WTC11 (cell line): Measurements from ENCODE around the gene CLCA1. TPM values are rescaled to one million over a fixed set of nuclear protein-coding genes. Genes with fewer than 3 reads are reported as not detected.

ENCODE experiments used
- total RNA-seq: library from RNA; stranded (reverse); gene quantifications from 3 replicates; pipeline ENCODE4 v1.2.3, GENCODE V29; 2021

The CLCA1 gene
- total RNA-seq, 1 experiment from 2014 or later: 0.11 TPM

Other genes with a start within 250 kb of the CLCA1 start
- gene ODF2L, start 72.6 kb upstream of the CLCA1 start, total RNA-seq: 24.4 to 31.0 TPM (median 30.2 TPM) in 3 replicates
- 0.05 to 0.07 TPM in 2 of 3 replicates, not detected in the other for gene CLCA2, start 44.8 kb upstream of the CLCA1 start, total RNA-seq
- gene CLCA4, start 78.2 kb downstream of the CLCA1 start, total RNA-seq: not detected in 3 replicates
- 32.5 to 36.4 TPM (median 33.8 TPM) in 3 replicates for gene SH3GLB1, start 235.6 kb downstream of the CLCA1 start, total RNA-seq